ENCODE measurements around the gene KCTD16.

DNA sequence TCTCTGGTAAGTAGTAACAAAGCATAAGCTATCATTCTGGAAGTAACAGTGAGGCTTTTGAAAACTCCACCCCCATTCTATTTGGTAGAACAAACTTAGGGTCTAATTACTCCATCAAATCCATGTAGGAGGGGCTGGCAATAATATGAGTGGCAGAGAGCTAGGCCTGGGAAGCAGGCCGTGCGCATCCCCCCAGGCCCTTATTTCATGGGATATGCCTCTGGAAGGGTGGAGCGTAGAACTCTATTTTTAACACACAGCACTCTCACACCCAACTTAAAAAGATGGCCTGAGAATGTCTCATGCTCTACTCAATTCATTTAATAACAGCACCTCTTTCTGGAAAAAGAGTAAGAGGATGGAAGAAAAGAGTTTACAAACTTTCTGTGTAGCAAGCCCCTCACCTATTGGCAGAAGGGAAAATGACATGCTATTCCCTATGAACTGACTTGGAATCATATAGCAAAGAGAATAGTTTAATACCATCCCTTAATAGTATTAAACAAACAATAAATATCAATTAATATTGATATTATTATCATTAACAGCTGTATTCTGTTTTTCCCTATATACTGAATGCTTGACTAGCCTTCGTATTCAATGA, 233.2 kb downstream of the KCTD16 start:
- TF ChIP-seq, protein P1, sequence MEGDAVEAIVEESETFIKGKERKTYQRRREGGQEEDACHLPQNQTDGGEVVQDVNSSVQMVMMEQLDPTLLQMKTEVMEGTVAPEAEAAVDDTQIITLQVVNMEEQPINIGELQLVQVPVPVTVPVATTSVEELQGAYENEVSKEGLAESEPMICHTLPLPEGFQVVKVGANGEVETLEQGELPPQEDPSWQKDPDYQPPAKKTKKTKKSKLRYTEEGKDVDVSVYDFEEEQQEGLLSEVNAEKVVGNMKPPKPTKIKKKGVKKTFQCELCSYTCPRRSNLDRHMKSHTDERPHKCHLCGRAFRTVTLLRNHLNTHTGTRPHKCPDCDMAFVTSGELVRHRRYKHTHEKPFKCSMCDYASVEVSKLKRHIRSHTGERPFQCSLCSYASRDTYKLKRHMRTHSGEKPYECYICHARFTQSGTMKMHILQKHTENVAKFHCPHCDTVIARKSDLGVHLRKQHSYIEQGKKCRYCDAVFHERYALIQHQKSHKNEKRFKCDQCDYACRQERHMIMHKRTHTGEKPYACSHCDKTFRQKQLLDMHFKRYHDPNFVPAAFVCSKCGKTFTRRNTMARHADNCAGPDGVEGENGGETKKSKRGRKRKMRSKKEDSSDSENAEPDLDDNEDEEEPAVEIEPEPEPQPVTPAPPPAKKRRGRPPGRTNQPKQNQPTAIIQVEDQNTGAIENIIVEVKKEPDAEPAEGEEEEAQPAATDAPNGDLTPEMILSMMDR (IDR thresholded peaks at IDR 0.05 in 2 of 3, conservative IDR thresholded peaks at IDR 0.05 in 1 of 3; ENCODE audit: borderline replicate concordance in 1 of 3, insufficient read depth in 1 of 3, low read depth in 2 of 3, low read length in 2 of 3), result no peak
- no peak for TF ChIP-seq YY1 (IDR thresholded peaks at IDR 0.05; ENCODE audit: extremely low read depth, insufficient replicate concordance, low read depth, low read length)
- TF ChIP-seq, protein P2, sequence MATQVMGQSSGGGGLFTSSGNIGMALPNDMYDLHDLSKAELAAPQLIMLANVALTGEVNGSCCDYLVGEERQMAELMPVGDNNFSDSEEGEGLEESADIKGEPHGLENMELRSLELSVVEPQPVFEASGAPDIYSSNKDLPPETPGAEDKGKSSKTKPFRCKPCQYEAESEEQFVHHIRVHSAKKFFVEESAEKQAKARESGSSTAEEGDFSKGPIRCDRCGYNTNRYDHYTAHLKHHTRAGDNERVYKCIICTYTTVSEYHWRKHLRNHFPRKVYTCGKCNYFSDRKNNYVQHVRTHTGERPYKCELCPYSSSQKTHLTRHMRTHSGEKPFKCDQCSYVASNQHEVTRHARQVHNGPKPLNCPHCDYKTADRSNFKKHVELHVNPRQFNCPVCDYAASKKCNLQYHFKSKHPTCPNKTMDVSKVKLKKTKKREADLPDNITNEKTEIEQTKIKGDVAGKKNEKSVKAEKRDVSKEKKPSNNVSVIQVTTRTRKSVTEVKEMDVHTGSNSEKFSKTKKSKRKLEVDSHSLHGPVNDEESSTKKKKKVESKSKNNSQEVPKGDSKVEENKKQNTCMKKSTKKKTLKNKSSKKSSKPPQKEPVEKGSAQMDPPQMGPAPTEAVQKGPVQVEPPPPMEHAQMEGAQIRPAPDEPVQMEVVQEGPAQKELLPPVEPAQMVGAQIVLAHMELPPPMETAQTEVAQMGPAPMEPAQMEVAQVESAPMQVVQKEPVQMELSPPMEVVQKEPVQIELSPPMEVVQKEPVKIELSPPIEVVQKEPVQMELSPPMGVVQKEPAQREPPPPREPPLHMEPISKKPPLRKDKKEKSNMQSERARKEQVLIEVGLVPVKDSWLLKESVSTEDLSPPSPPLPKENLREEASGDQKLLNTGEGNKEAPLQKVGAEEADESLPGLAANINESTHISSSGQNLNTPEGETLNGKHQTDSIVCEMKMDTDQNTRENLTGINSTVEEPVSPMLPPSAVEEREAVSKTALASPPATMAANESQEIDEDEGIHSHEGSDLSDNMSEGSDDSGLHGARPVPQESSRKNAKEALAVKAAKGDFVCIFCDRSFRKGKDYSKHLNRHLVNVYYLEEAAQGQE (IDR thresholded peaks at IDR 0.05; ENCODE audit: low read depth), result no peak
- no peak for TF ChIP-seq POLR2AphosphoS5 (IDR thresholded peaks at IDR 0.05; ENCODE audit: low read depth, low read length)
- TF ChIP-seq POLR2A (IDR thresholded peaks at IDR 0.05; ENCODE audit: borderline replicate concordance, extremely low read depth, insufficient read depth, insufficient read length), result no peak
- TF ChIP-seq EZH2phosphoT487 (IDR thresholded peaks at IDR 0.05; ENCODE audit: borderline replicate concordance), result no peak
- TF ChIP-seq ZNF274 (IDR thresholded peaks at IDR 0.05; ENCODE audit: low read depth, low read length), result no peak
- TF ChIP-seq, protein P3, sequence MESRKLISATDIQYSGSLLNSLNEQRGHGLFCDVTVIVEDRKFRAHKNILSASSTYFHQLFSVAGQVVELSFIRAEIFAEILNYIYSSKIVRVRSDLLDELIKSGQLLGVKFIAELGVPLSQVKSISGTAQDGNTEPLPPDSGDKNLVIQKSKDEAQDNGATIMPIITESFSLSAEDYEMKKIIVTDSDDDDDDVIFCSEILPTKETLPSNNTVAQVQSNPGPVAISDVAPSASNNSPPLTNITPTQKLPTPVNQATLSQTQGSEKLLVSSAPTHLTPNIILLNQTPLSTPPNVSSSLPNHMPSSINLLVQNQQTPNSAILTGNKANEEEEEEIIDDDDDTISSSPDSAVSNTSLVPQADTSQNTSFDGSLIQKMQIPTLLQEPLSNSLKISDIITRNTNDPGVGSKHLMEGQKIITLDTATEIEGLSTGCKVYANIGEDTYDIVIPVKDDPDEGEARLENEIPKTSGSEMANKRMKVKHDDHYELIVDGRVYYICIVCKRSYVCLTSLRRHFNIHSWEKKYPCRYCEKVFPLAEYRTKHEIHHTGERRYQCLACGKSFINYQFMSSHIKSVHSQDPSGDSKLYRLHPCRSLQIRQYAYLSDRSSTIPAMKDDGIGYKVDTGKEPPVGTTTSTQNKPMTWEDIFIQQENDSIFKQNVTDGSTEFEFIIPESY (IDR thresholded peaks at IDR 0.05; ENCODE audit: extremely low read depth, insufficient replicate concordance, low read length), result no peak
- TF ChIP-seq MAX (IDR thresholded peaks at IDR 0.05), result no peak
- no peak for TF ChIP-seq EZH2 (IDR thresholded peaks at IDR 0.05)
- no peak for TF ChIP-seq JUND (IDR thresholded peaks at IDR 0.05)
- TF ChIP-seq EGR1 (IDR thresholded peaks at IDR 0.05; ENCODE audit: low read depth), result no peak

Data from HCT116 (cell line).